Mesendoderm (in vitro differentiated cells): ENCODE data around the gene CABLES2.

Source experiments
- DNase-seq: peaks from one replicate; pipeline ENCODE4 v3.0.0; 2013
- H2AK5ac ChIP-seq: 2 replicates; pipeline ENCODE4 v1.6.1; 2013; ENCODE audit warnings: low read length, inconsistent platforms
- H2BK120ac ChIP-seq: 2 replicates; pipeline ENCODE4 v1.6.1; 2013; ENCODE audit warnings: low read depth, mild to moderate bottlenecking, low read length, moderate library complexity, mixed read lengths
- H2BK15ac ChIP-seq: replicated peaks from 2 replicates; pipeline ENCODE4 v1.6.1; 2013; ENCODE audit warnings: low read depth, mild to moderate bottlenecking, moderate library complexity
- H2BK5ac ChIP-seq: 2 replicates; pipeline ENCODE4 v1.6.1; 2013; ENCODE audit warnings: low read length, inconsistent platforms
- H3K18ac ChIP-seq: 2 replicates; pipeline ENCODE4 v1.6.1; 2013; ENCODE audit warnings: mild to moderate bottlenecking, low read length, mixed read lengths
- H3K23ac ChIP-seq: one replicate; pipeline ENCODE4 v1.6.1; 2013; ENCODE audit warnings: low read length
- H3K27ac ChIP-seq: 2 replicates; pipeline ENCODE4 v1.5.1; 2013; ENCODE audit warnings: low read depth, mild to moderate bottlenecking, inconsistent platforms, low read length, moderate library complexity
- H3K27me3 ChIP-seq: 2 replicates; pipeline ENCODE4 v1.6.1; 2013; ENCODE audit warnings: low read length, control low read depth, mild to moderate bottlenecking, inconsistent platforms; ENCODE audit not compliant: insufficient read depth, poor library complexity
- H3K36me3 ChIP-seq: 2 replicates; pipeline ENCODE4 v1.6.1; 2013; ENCODE audit warnings: low read length, inconsistent platforms; ENCODE audit not compliant: control insufficient read depth, insufficient read depth
- H3K4ac ChIP-seq: one replicate; pipeline ENCODE4 v1.6.1; 2013; ENCODE audit warnings: low read depth, mild to moderate bottlenecking, low read length, moderate library complexity
- H3K4me1 ChIP-seq: 2 replicates; pipeline ENCODE4 v1.6.1; 2013; ENCODE audit warnings: low read depth, low read length, inconsistent platforms; ENCODE audit not compliant: control insufficient read depth
- H3K4me2 ChIP-seq: 2 replicates; pipeline ENCODE4 v1.6.1; 2013; ENCODE audit warnings: low read length
- H3K4me3 ChIP-seq: 2 replicates; pipeline ENCODE4 v1.5.1; 2013; ENCODE audit warnings: mild to moderate bottlenecking, low read length
- H3K56ac ChIP-seq: one replicate; pipeline ENCODE4 v1.6.1; 2013; ENCODE audit warnings: low read length
- H3K79me1 ChIP-seq: 2 replicates; pipeline ENCODE4 v1.6.1; 2013; ENCODE audit warnings: low read length, inconsistent platforms
- H3K79me2 ChIP-seq: 2 replicates; pipeline ENCODE4 v1.6.1; 2013; ENCODE audit warnings: mild to moderate bottlenecking, low read length; ENCODE audit not compliant: control insufficient read depth, insufficient read depth
- H3K9ac ChIP-seq: 2 replicates; pipeline ENCODE4 v1.6.1; 2013; ENCODE audit warnings: low read length, inconsistent platforms
- H4K5ac ChIP-seq: one replicate; pipeline ENCODE4 v1.6.1; 2013; ENCODE audit warnings: low read length
- H4K8ac ChIP-seq: one replicate; pipeline ENCODE4 v1.6.1; 2013; ENCODE audit warnings: low read depth, mild to moderate bottlenecking, control low read depth, low read length, moderate library complexity
- WGBS: extraction: QIAGEN DNeasy Blood & Tissue Kit; methylation state at CpG from one replicate; pipeline ENCODE4 v1.1.7; 2013; ENCODE audit warnings: low lambda C conversion rate, missing lambda C conversion rate; ENCODE audit not compliant: insufficient coverage; ENCODE audit errors: extremely low coverage; 5-methylcytosine and 5-hydroxymethylcytosine counted together

The CABLES2 gene

GRCh38 chr20:62344092-62344491, 63.0 kb downstream of the CABLES2 start:
- H3K27ac ChIP-seq = no peak overlapping the region
- H3K4me1 ChIP-seq = no peaks in the 10 kb centered on the region
- no peak overlapping the region for H3K23ac ChIP-seq
- H3K9ac ChIP-seq = no peak overlapping the region
- H2AK5ac ChIP-seq = no peak overlapping the region
- H2BK120ac ChIP-seq = no peak overlapping the region
- no peak overlapping the region for H3K4me2 ChIP-seq
- no peak overlapping the region for H3K56ac ChIP-seq
- H3K4me3 ChIP-seq = no peak overlapping the region
- no peak for DNase-seq
- peaks cover 2% of the 10 kb centered on the region for H3K36me3 ChIP-seq
- no peak overlapping the region for H2BK15ac ChIP-seq
- no peak overlapping the region for H4K8ac ChIP-seq
- no peaks in the 10 kb centered on the region for H3K27me3 ChIP-seq
- H3K79me2 ChIP-seq = no peaks in the 10 kb centered on the region
- no peak overlapping the region for H4K5ac ChIP-seq
- no peak overlapping the region for H2BK5ac ChIP-seq
- no peak overlapping the region for H3K4ac ChIP-seq
- no CpG with 5 or more reads among the region's 5 CpGs for WGBS
- no peak overlapping the region for H3K18ac ChIP-seq
- H3K79me1 ChIP-seq = no peaks in the 10 kb centered on the region

GRCh38 chr20:62342910-62343309, 64.2 kb downstream of the CABLES2 start:
- no CpG with 5 or more reads among the region's 10 CpGs for WGBS
- no peak overlapping the region for H3K9ac ChIP-seq
- H3K56ac ChIP-seq = no peak overlapping the region
- H3K79me1 ChIP-seq = no peaks in the 10 kb centered on the region
- no peak overlapping the region for H4K5ac ChIP-seq
- H3K23ac ChIP-seq = no peak overlapping the region
- H3K4me1 ChIP-seq = no peaks in the 10 kb centered on the region
- no peak overlapping the region for H4K8ac ChIP-seq
- no peak for DNase-seq
- H3K36me3 ChIP-seq = peaks cover 2% of the 10 kb centered on the region
- no peak overlapping the region for H3K4me3 ChIP-seq
- no peak overlapping the region for H3K18ac ChIP-seq
- H3K4ac ChIP-seq = no peak overlapping the region
- H3K27ac ChIP-seq = no peak overlapping the region
- no peaks in the 10 kb centered on the region for H3K27me3 ChIP-seq
- no peak overlapping the region for H2BK15ac ChIP-seq
- no peak overlapping the region for H2BK5ac ChIP-seq
- H2AK5ac ChIP-seq = no peak overlapping the region
- H2BK120ac ChIP-seq = no peak overlapping the region
- no peak overlapping the region for H3K4me2 ChIP-seq
- H3K79me2 ChIP-seq = no peaks in the 10 kb centered on the region

GRCh38 chr20:62339647-62340062, 67.4 kb downstream of the CABLES2 start:
- Histone ChIP-seq H2BK120ac (no peak overlapping the region), H4K5ac (no peak overlapping the region), H3K79me2 (no peaks in the 10 kb centered on the region), H3K23ac (no peak overlapping the region), H2AK5ac (no peak overlapping the region), H3K4me1 (no peaks in the 10 kb centered on the region), H3K79me1 (peaks cover 1% of the 10 kb centered on the region), H3K56ac (no peak overlapping the region), H3K27ac (no peak overlapping the region), H3K18ac (no peak overlapping the region), H3K4me3 (no peak overlapping the region), H4K8ac (no peak overlapping the region), H3K4ac (no peak overlapping the region), H3K27me3 (no peaks in the 10 kb centered on the region), H2BK5ac (no peak overlapping the region), H2BK15ac (no peak overlapping the region), H3K4me2 (no peak overlapping the region), H3K36me3 (peaks cover 8% of the 10 kb centered on the region), H3K9ac (no peak overlapping the region)
- no peak for DNase-seq
- no CpG with 5 or more reads among the region's 14 CpGs for WGBS
